Epithelial cell of prostate (primary cell): Measurements from ENCODE around the gene NPSR1.
"Not testable (repeated sequence)": the region's sequence is repeated elsewhere in the genome, so short reads cannot be mapped to it uniquely, and the experiment has no call there.

Experiments used
- DNase-seq: peaks from one replicate; pipeline ENCODE4 v3.0.0-alpha.2; 2011; ENCODE audit warnings: low read depth, low spot score
- H3K27ac ChIP-seq: fragments of 450-650 bp; 2 replicates; pipeline ENCODE4 v1.5.1; 2017; ENCODE audit warnings: mild to moderate bottlenecking

The NPSR1 gene

DNA sequence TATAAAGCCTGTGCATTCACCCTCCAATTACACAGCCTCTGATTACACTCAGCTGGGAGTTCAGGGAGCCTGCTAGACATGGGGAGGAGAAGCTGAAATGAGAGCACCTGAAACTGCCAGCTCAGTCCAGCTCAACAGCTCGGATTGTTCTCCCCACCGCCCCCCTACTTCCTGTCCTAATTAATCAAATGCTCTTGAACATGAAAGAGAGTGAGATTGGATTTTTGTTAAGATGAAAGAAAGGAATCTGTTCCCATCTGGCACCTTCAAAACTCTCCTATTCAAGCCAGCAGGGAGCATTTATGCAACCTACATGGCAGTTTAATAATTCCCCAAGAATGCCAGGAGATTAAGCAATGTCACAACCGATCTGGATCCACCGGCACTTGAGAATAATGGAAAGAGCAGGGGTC, 98.0 kb downstream of the NPSR1 start:
- DNase-seq, result no peak
- no peak overlapping the region for H3K27ac ChIP-seq

DNA sequence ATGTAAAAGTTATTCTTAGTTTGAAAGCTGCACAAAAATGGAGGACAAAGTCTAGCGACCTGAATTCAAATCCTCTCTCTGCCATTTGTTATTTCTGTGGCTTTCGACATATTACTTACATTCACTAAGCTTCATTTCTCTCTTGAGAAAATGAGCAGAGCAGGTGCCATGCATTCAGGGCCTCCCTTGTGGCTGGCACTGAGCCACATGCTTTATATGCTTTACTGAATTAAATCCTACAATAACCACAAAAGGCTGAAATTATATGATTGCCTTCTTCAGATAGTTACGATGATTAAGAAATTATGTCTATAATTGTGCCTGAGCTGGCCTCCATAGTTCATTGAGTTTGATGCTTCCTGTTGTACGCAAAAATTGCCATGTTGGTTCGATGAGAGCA, 98.7 kb downstream of the NPSR1 start:
- no peak for DNase-seq
- no peak overlapping the region for H3K27ac ChIP-seq

DNA sequence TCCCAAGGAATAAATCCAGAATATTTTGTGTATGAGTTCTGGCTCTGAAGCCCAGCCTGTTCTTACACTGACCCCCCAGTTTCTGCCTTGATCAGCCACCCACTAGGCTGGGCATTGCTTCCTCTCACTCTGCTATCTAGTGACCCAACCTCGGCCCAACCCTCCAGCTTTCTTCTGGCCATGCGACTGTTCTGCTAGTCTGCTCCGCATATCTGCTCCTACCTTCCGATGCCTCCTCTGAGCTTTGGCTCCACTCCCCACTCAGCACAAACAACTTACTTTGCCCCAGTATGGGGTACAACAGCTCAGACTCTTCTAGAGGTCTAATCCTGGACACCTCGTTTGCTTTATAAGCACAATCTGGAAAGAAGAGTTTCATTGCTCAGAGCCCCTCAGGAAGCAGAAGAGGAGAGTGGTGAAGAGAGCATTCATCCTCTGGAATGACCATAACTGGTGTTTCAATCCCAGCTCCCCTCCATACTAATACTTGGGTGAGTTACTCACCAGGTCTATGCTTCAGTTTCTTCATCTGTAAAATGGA, 99.6 kb downstream of the NPSR1 start:
- no peak for DNase-seq
- no peak overlapping the region for H3K27ac ChIP-seq

DNA sequence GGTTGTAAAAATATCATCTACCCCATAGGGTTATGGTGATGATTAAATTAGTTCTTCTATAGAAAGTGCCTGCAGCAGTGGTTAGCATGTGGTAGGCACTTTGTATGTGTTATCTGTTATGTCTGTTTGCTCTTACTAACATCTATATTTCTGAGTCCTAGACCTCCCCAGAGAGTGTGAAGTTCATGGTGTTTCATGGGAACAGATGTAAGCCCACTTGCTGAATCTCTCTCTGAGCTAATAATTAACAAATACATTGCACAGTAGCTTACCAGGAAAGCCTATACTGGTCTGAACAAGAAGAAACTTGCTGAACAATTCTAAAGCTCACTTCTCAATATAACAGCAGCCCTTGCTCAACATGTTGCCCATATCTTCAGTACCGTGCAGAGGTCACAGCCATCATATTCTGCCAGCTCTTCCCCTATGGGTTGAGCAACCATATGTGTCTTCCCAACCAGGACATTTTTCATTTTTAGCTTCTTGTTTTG, 100.1 kb downstream of the NPSR1 start:
- peak; percentile 26 for DNase-seq
- H3K27ac ChIP-seq, result no peak overlapping the region

DNA sequence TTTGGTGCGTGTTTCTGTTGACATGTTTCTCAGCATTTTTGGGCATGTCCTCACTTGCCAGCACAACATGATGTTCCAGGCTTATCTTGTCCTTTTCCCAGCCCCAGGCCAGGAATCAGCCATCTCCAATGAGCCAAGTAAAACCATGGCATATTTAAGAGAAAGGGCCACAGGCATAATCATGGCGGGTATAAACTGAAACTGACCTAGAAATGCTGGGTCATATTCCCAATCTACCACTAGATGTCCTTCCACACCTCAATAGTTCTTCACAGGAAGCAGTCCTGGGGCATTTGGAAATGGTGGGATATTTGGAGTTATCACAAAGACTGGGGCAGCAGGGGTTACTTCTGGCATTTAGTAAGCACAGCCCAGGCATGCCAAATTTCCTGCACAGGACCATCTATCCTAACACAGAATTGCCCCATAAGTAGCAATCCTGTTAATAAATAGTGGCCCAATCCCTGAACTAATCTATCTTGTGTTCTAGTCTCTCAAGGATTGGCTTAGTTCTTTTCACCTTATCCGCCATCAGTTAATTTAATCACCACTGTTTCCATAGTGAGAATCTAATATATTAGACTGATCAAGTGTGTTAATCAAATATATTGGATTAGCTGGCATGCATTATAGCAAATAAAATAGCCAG, 101.6 kb downstream of the NPSR1 start:
- no peak overlapping the region for H3K27ac ChIP-seq
- no peak for DNase-seq

DNA sequence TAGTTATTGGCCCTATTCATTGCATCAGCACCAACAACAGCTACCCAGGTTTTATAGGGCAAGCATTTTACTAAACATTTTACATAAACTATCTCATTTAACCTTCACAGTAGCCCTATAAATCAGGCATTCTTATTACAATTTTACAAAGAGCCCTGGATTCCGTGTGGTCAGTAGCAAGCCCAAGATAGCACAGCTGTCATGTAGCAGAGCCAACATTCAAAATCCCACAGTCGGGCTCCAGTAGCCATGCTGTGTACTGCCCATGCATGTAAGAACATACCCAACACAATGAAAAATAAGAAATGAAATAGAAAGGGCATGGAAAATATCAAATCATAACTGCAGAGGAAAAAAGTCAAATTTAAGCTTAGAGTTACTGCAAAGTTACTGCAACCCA, 102.3 kb downstream of the NPSR1 start:
- H3K27ac ChIP-seq, result no peak overlapping the region
- DNase-seq, result no peak

DNA sequence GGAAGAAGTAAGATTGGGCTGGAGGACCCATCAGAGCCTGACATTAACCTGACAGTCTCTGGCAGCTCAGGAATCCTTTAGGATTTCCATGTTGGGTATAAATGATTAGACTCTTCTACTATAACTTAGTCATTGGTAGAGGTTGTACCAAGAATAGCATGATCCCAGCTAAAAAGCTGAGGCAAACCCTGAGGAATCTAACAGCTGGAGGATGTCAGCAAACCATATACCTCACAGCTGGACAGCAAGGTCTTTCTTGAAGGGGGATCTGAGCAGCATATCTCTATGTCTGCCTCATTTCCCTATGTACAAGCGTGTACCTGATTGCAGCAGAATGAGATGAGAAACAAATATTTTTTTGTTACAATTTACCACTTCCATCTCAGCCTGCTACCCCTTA, 103.2 kb downstream of the NPSR1 start:
- DNase-seq, result no peak
- H3K27ac ChIP-seq, result no peak overlapping the region

DNA sequence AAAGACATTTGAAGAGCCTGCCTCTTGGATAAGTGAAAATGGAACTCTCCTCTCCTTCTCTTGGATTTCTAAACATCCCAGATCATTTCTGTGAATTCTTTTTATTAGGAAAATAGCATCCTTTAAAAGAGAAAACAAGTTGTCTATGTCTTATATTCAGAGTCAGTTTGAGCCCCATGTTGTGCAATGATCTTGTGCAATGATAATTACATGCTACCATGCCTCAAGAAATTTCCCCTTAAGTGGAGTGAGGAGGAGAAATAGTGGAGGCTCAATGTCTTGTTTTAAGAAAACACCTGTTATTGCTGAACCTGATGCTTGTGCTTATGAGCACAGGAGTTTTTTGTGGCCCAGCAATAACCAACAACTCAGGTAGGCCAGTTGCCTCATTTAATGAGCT, 103.6 kb downstream of the NPSR1 start:
- DNase-seq, result no peak
- no peak overlapping the region for H3K27ac ChIP-seq

DNA sequence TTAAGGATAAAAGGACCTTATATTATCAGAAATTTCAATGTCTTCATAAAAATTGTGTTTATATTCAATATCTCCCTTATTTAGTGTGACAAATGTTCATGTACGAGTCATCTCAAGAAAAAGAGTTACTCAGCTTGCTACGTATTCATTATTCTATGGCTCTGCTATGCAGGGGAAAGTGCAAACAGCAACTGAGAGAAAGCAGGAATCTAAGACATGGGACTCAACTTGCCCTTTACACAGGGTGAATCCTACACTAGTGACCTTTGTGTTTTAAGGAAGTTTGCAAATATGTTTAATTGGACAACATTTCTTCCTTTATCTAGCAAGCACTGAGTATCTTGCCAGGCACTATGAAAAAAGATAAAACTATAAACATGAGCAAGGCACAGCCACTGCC, 104.7 kb downstream of the NPSR1 start:
- H3K27ac ChIP-seq, result no peak overlapping the region
- no peak for DNase-seq

DNA sequence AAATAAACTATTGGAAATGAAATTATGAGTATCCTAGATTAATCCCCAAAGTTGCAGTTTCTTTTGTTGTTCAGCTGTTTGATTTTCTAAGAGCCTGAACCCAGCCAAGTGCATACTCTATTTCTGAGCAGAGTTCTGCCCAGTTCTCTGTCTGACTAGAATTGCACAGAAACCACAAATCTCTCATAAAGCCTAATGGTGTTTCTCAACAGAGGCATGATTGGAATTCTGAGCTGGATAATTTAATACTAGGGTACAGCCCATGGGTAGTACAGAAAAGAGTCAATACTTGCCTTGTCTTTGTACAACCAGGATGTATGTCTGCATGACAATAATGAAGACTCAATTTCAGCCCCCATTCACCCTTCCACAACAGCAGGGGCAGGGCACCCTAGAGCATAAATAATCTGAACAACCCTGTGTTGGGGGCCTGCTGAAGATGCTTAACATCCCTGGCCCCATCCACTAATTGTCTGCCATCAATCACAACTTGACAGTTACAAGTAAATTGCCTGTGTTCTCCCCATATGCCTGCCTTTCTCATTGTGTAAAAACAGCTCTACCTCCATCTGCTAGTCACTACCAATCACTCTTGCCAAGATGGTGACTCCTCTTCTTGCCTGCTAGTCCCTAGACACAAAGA, 114.4 kb downstream of the NPSR1 start:
- no peak overlapping the region for H3K27ac ChIP-seq
- no peak for DNase-seq

DNA sequence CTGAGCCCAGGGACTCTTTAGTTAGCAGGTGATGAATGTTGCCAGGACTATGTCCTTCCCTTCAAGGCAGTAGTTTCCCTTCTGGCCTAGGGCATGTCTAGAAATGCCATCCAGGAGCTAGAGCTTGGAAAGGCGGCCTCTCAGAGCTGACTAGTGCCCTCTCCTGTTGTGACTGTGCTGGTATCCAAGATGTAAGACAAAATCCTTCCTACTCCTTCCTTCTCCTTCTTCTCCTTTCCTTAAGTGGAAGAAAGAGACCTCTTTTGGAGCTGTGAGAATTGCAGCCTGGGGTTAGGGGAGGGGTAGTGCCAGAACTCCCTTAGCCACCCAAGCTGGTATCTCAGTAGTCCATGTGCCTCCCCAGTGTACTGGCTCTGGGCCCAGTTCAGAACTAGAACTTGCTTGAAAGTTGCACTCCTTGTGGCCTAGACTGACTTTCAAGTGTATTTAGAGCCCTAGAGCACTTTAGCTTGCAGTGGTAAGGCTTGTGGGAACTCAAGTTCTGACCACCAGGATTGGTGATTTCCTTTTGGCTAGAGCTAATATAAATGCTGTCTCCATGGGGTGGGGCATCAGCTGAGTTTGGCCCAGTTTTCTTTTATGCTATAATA, 118.8 kb downstream of the NPSR1 start:
- no peak for DNase-seq
- H3K27ac ChIP-seq, result no peak overlapping the region

DNA sequence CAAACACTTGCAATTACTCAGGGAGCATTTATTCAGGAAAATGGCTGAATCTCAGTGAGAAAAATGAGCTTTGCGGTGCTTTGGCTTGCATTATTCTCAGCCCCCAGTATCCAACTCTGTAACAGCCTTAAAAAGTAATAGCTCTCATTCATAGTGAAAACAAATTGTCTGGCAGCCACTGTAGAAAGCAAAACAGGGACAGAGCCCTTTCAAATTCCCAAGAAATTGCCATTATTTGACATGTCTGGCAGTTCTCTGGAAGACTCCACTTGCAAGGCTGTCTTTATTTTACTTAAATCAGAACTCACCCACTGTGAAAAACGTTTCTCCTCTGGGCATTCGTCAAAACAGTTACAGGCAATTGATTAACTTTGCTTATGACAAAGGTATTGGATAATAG, 122.5 kb downstream of the NPSR1 start:
- DNase-seq, result no peak
- H3K27ac ChIP-seq, result no peak overlapping the region

DNA sequence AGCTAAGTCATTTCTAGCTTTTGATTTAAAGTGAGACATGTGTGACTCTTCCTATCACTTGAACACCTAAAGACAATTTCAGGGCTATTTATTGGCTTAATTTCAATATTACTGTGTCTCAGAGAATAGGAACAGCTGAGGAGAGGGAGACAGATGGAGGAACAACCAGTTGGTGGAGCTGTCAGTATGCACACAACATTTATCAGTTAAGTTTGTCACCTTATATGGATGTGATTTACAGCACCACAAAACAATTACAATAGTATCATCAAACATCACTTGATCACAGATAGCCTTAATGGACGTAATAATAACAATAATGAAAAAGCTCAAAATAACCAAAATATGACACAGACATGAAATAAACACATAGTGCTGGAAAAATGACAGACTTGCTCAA, 129.6 kb downstream of the NPSR1 start:
- no peak for DNase-seq
- H3K27ac ChIP-seq, result no peak overlapping the region

DNA sequence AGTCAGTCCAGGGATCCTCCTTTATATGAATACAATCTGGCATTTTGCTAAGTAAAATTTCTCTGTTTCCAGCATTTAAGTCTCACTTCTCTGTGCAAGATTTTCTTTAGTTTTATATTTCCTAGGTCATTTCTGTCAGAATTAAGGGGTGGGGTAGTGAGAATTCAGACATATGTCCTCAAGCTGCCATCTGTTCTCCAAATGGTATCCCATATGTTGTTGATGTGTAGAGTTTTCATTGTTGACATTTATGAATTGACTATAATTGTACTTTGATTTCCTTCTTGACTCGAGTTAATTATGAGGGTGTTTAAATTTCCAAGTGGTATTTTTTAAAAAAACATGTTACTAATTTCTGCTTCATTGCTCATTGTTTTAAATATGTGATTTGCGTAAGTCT, 148.8 kb downstream of the NPSR1 start:
- no peak overlapping the region for H3K27ac ChIP-seq
- DNase-seq, result no peak

DNA sequence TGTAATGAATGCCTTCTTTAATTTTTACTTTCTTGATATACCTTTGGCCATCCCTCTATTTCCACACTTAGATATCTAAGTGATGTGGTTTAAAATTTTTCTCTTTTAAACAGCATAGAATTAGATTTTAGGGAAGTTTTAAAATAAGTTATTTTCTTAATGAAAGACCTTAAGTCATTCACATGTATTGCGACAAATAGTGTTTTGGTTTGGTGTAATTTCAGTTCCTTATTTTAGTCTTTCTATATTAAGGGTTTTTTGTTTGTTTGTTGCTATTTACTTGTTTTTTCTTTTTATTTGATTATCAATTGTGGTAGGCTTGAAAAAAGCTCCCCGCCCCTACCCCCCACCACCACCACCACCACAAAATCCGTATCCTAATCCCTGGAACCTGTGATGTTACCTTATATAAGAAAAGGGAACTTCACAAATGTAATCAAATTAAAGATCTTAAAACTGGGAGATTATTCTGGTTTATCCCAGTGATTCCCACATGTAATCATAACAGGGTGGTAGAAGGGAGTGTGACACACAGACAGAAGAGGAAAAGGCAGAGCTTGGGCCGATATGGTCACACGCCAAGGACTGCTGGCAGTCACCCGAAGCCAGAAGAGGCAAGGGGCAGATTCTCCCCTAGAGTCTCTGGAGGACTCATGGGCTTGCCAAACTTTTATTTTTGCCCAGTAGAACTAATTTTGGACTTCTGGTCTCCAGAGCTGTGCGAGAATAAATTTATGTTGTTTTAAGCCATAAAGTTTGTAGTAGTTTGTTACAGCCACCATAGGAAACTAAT, 149.7 kb downstream of the NPSR1 start:
- DNase-seq, result no peak
- no peak overlapping the region for H3K27ac ChIP-seq

DNA sequence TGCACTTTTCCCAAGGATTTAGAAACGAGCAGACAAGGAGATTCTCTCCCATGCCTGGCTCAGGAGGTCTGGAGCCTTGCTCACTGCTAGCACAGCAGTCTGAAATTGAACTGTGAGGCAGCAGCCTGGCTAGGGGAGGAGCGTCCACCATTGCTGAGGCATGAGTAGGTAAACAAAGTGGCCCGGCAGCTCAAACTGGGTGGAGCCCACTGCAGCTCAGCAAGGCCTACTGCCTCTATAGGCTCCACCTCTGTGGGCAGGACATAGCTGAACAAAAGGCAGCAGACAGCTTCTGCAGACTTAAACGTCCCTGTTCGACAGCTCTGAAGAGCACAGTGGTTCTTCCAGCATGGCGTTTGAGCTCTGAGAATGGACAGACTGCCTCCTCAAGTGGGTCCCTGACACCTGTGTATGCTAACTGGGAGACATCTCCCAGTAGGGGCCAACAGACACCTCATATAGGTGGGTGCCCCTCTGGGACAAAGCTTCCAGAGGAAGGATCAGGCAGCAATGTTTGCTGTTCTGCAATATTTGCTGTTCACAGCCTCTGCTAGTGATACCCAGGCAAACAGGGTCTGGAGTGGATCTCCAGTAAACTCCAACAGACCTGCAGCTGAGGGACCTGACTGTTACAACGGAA, 156.3 kb downstream of the NPSR1 start:
- DNase-seq, result peak; percentile 34
- not testable (repeated sequence) for H3K27ac ChIP-seq

DNA sequence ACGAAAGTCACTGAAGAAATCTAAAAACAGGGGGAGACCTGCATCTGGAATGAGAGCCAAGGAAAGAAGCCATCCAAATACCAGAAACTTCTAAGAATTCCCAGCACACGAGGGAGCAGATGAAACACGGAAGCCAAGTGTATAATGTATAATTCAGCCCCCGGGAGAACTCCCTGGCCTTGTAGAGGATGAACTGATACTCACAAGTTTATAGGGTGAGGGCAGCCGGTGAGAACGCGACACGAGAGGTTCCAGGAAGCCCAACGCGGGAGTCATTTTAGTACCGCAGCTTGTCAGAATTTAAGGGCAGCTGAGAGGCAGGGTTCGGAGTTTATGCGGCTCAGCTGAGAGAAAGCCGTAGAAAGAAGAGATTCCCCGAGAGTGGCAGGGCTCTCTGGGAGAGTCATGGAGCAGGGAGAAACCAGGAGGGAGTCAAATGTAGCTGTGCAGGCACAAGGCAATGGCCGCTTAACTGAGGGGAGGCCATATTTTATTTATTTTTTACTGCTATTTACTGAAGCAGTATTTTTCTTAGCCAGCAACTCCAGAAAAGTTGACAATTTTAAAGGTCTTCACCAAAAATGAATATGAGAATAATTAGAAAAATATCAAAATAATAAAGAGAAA, 164.0 kb downstream of the NPSR1 start:
- DNase-seq, result no peak
- no peak overlapping the region for H3K27ac ChIP-seq

DNA sequence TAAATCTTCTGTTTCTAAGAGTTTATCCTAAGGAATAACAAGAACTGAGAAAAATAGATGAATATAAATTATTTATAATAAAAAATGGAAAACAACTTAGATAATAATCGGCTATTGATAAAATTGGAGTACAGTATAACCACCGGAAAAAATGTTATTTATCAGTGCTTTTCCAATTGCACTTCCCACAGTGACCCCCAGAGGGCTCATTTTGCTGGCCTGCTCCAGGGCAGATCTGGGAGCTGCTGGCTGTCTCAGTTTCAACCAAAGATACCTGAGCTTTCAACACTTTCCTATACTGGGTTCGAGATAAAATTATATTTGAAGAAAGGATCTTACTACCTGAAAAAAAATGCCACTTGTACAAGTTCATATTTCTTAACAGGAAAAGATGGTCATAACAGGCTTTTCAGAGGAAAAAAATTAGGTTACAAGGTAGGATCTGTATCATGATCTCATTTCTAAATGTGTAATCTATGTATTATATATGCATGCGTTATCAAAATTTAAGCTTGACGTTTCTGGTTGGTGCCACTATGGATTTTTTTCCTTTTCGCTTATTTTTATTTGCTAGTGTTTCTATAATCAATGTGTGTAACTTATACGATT, 165.7 kb downstream of the NPSR1 start:
- DNase-seq, result no peak
- no peak overlapping the region for H3K27ac ChIP-seq

DNA sequence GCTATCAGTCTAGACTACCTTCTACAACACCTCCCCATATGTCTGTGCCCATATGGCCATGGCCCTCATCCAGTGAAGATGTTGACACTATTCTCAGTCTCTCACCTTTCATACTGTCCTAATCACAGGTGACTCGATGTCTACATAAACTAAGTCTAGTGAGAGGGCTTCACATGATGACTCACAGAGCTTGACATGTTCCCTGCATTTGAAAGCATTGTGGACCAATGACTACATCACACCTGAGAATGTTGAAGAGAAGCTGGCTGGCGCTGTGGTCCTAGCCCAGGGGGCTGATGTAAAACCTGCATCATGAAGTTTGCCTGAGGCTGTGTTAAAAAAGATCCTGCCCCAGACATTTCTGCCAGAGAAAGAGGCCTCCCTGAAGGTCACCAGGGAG, 167.2 kb downstream of the NPSR1 start:
- no peak overlapping the region for H3K27ac ChIP-seq
- no peak for DNase-seq
